ENCODE data around the gene SGSM2. TPM values are rescaled to one million over a fixed set of nuclear protein-coding genes. Genes with fewer than 3 reads are reported as not detected.

SGSM2 gene
- total and polyA plus RNA-seq, 2 of the 13 experiments (the other 11 are each of a cell fraction or from before 2014, with no cell fraction given), result 30.4 to 51.3 TPM

DNA sequence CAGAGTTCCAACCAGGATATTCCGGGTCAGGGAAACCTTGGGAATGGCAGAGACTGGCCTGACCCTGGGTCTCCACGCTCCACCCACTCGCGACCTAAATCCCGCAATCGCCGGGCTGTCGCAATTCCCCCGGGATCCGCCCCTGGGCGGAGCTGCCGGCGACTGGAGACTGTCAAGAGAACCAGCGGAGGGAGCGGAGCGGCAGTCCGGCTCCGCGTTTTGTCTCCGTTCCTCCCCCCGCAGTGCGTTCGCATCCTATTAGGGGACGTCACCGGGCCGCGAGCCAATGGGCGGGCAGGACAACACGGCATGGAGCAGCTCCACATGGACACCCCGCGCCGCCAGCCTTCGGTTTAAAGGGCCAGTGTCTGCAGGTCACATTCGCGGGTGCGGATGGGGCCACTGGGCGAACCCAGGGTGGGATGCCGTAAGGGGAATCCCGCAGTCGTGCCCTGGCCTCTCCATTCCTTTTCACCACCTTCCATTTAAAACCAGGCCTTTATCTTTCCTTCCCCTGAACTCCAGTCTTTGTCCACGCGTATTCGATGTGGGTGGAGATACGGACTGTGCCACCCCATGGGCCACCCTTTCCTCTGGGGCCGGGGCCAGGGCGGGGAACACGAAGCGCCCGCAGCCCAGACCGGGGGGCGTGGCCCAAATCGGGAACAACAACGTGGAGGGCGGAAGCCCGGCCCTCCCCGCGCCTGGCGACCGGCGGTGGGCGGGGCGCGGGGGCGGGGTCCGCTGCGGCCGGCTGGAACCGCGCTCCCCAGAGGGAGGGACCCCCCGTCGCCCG lies 64.3 kb downstream of the SGSM2 start (continued):
- TF ChIP-seq, protein P1, sequence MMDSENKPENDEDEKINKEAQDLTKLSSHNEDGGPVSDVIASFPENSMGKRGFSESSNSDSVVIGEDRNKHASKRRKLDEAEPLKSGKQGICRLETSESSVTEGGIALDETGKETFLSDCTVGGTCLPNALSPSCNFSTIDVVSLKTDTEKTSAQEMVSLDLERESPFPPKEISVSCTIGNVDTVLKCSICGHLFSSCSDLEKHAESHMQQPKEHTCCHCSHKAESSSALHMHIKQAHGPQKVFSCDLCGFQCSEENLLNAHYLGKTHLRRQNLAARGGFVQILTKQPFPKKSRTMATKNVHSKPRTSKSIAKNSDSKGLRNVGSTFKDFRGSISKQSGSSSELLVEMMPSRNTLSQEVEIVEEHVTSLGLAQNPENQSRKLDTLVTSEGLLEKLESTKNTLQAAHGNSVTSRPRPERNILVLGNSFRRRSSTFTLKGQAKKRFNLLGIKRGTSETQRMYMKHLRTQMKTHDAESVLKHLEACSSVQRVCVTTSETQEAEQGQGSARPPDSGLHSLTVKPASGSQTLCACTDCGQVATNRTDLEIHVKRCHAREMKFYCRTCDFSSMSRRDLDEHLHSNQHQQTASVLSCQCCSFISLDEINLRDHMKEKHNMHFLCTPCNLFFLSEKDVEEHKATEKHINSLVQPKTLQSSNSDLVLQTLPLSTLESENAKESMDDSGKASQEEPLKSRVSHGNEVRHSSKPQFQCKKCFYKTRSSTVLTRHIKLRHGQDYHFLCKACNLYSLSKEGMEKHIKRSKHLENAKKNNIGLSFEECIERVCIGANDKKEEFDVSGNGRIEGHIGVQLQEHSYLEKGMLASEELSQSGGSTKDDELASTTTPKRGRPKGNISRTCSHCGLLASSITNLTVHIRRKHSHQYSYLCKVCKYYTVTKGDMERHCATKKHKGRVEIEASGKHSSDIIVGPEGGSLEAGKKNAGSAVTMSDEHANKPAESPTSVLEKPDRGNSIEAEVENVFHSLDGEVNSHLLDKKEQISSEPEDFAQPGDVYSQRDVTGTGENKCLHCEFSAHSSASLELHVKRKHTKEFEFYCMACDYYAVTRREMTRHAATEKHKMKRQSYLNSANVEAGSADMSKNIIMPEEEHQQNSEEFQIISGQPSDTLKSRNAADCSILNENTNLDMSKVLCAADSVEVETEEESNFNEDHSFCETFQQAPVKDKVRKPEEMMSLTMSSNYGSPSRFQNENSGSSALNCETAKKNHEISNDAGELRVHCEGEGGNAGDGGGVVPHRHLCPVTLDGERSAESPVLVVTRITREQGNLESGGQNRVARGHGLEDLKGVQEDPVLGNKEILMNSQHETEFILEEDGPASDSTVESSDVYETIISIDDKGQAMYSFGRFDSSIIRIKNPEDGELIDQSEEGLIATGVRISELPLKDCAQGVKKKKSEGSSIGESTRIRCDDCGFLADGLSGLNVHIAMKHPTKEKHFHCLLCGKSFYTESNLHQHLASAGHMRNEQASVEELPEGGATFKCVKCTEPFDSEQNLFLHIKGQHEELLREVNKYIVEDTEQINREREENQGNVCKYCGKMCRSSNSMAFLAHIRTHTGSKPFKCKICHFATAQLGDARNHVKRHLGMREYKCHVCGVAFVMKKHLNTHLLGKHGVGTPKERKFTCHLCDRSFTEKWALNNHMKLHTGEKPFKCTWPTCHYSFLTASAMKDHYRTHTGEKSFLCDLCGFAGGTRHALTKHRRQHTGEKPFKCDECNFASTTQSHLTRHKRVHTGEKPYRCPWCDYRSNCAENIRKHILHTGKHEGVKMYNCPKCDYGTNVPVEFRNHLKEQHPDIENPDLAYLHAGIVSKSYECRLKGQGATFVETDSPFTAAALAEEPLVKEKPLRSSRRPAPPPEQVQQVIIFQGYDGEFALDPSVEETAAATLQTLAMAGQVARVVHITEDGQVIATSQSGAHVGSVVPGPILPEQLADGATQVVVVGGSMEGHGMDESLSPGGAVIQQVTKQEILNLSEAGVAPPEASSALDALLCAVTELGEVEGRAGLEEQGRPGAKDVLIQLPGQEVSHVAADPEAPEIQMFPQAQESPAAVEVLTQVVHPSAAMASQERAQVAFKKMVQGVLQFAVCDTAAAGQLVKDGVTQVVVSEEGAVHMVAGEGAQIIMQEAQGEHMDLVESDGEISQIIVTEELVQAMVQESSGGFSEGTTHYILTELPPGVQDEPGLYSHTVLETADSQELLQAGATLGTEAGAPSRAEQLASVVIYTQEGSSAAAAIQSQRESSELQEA (CRISPR knock-in tag; IDR thresholded peaks at IDR 0.05; ENCODE audit: not compliant biosample characterization), result peak; percentile 38
- TF ChIP-seq, protein P2, sequence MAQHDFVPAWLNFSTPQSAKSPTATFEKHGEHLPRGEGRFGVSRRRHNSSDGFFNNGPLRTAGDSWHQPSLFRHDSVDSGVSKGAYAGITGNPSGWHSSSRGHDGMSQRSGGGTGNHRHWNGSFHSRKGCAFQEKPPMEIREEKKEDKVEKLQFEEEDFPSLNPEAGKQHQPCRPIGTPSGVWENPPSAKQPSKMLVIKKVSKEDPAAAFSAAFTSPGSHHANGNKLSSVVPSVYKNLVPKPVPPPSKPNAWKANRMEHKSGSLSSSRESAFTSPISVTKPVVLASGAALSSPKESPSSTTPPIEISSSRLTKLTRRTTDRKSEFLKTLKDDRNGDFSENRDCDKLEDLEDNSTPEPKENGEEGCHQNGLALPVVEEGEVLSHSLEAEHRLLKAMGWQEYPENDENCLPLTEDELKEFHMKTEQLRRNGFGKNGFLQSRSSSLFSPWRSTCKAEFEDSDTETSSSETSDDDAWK (CRISPR knock-in tag; IDR thresholded peaks at IDR 0.05), result no peak
- TF ChIP-seq ZNF644 (CRISPR knock-in tag; IDR thresholded peaks at IDR 0.05; ENCODE audit: low read depth) (no peak), GTF2F1 (IDR thresholded peaks at IDR 0.05; ENCODE audit: low read length) (no peak), NFRKB (IDR thresholded peaks at IDR 0.05) (no peak), ONECUT2 (CRISPR knock-in tag; IDR thresholded peaks at IDR 0.05) (no peak), CBX1 (IDR thresholded peaks at IDR 0.05; ENCODE audit: low read depth) (no peak), ZSCAN20 (CRISPR knock-in tag; IDR thresholded peaks at IDR 0.05; ENCODE audit: borderline replicate concordance) (peak; percentile 85; the same call in 1 of the 2 replicates), IRX3 (CRISPR knock-in tag; IDR thresholded peaks at IDR 0.05; ENCODE audit: borderline replicate concordance, low read depth) (no peak), ZNF263 (CRISPR knock-in tag; IDR thresholded peaks at IDR 0.05) (no peak), REPIN1 (CRISPR knock-in tag; IDR thresholded peaks at IDR 0.05; ENCODE audit: borderline replicate concordance, low read depth) (peak; percentile 74), SATB2 (CRISPR knock-in tag; IDR thresholded peaks at IDR 0.05) (no peak), MED1 (CRISPR knock-in tag; IDR thresholded peaks at IDR 0.05) (peak; percentile 13; the same call in 1 of the 2 replicates), ZNF343 (CRISPR knock-in tag; IDR thresholded peaks at IDR 0.05) (no peak), TARDBP (CRISPR knock-in tag; IDR thresholded peaks at IDR 0.05) (peak; percentile 79), ZNF12 (CRISPR knock-in tag; IDR thresholded peaks at IDR 0.05) (no peak)
- TF ChIP-seq, protein P3, sequence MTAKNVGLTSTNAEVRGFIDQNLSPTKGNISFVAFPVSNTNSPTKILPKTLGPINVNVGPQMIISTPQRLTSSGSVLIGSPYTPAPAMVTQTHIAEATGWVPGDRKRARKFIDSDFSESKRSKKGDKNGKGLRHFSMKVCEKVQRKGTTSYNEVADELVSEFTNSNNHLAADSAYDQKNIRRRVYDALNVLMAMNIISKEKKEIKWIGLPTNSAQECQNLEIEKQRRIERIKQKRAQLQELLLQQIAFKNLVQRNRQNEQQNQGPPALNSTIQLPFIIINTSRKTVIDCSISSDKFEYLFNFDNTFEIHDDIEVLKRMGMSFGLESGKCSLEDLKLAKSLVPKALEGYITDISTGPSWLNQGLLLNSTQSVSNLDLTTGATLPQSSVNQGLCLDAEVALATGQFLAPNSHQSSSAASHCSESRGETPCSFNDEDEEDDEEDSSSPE (CRISPR knock-in tag; IDR thresholded peaks at IDR 0.05), result 0 out of 2 replicates have a peak, but pooled peaks have one; percentile 37
- TF ChIP-seq, protein P4, sequence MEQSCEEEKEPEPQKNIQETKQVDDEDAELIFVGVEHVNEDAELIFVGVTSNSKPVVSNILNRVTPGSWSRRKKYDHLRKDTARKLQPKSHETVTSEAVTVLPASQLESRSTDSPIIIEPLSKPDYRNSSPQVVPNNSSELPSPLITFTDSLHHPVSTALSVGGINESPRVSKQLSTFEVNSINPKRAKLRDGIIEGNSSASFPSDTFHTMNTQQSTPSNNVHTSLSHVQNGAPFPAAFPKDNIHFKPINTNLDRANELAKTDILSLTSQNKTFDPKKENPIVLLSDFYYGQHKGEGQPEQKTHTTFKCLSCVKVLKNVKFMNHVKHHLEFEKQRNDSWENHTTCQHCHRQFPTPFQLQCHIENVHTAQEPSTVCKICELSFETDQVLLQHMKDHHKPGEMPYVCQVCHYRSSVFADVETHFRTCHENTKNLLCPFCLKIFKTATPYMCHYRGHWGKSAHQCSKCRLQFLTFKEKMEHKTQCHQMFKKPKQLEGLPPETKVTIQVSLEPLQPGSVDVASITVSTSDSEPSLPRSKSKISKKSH (CRISPR knock-in tag; IDR thresholded peaks at IDR 0.05; ENCODE audit: borderline replicate concordance), result peak; percentile 73; the same call in 1 of the 2 replicates

Measured in HepG2 (cell line).